Esophagus muscularis mucosa (tissue), 4 donors: ENCODE measurements around the gene LDAF1. TPM values are rescaled to one million over a fixed set of nuclear protein-coding genes. Genes with fewer than 3 reads are reported as not detected.

Experiments
- DNase-seq: peaks from one replicate; pipeline ENCODE4 v3.0.0-alpha.2; 2017; ENCODE audit errors: extremely low spot score
- H3K27ac ChIP-seq, 4 donors: fragments of 200-600 bp; sonication (generic); replicated peaks in 1 of 4; 1 replicate in 3 of 4; 2 replicates in 1 of 4; pipeline ENCODE4 v1.5.1; 2016 to 2019; ENCODE audit warnings: mild to moderate bottlenecking in 1 of 4
- H3K27me3 ChIP-seq, 4 donors: fragments of 200-600 bp; sonication (generic); one replicate each; pipeline versions ENCODE4 v1.5.1 to v1.6.0; 2016 to 2019
- H3K36me3 ChIP-seq, 4 donors: fragments of 200-600 bp; sonication (generic); one replicate each; pipeline ENCODE4 v1.5.1; 2016 to 2019
- H3K4me1 ChIP-seq, 4 donors: fragments of 200-600 bp; sonication (generic); one replicate each; pipeline ENCODE4 v1.5.1; 2016 to 2019
- H3K4me3 ChIP-seq, 4 donors: fragments of 200-600 bp; sonication (generic); 1 replicate in 2 of 4; 2 replicates in 2 of 4; pipeline ENCODE4 v1.5.1; 2016 to 2019; ENCODE audit warnings: mild to moderate bottlenecking in 4 of 4, moderate library complexity in 1 of 4
- H3K9me3 ChIP-seq, 4 donors: fragments of 200-600 bp; sonication (generic); 1 replicate in 3 of 4; 2 replicates in 1 of 4; pipeline ENCODE4 v1.5.1; 2016 to 2019
- EP300 ChIP-seq: sonication (generic); formaldehyde crosslinking; IDR thresholded peaks from one replicate; pipeline ENCODE4 v1.6.1; 2017; ENCODE audit warnings: antibody characterized with exemption
- POLR2A ChIP-seq: fragments of 450-650 bp; IDR thresholded peaks from one replicate; pipeline ENCODE4 v1.6.1; 2017; ENCODE audit warnings: antibody characterized with exemption, moderate library complexity, mild to moderate bottlenecking, low read depth
- POLR2AphosphoS5 ChIP-seq, 2 donors: sonication (generic); formaldehyde crosslinking; IDR thresholded peaks; one replicate each; pipeline ENCODE4 v1.6.1; 2017; ENCODE audit warnings: antibody characterized with exemption in 2 of 2
- WGBS: methylation state at CpG from one replicate; pipeline ENCODE4 v1.1.5; 2018; 5-methylcytosine and 5-hydroxymethylcytosine counted together
- intact Hi-C: fragments of 100-400 bp; cut with DNase I; formaldehyde crosslinking; loops from one replicate; pipeline ENCODE4 v1.15.1; 2023
- total RNA-seq, 4 donors: library from RNA; depleted of rRNA; stranded (reverse); fragments of >200 nt; gene quantifications; one replicate each; pipeline versions ENCODE4 v1.1.0 to v1.2.1, GENCODE V29; 2016
- TF ChIP-seq, protein P1 (sequence below), 3 experiments: fragments of 200-600 bp in 2 of 3; fragments of 450-650 bp in 1 of 3; sonication (generic) in 2 of 3; IDR thresholded peaks; one replicate each; pipeline ENCODE4 v1.5.1; 2017 to 2019; ENCODE audit warnings: antibody characterized with exemption in 3 of 3, mild to moderate bottlenecking in 2 of 3, moderate library complexity in 1 of 3

The LDAF1 gene
- total RNA-seq, 4 donors from 2014 or later: 98.7 to 208 (median 141) TPM

- 83% methylated on average over 2 of the region's 2 CpGs for WGBS
- intact Hi-C loops: no loop called here
- H3K36me3 ChIP-seq: no peaks in the 10 kb centered on the region
- no peaks in the 10 kb centered on the region for H3K9me3 ChIP-seq
- H3K4me3 ChIP-seq: no peak overlapping the region
- no peak overlapping the region for H3K27ac ChIP-seq
- H3K4me1 ChIP-seq: no peaks in the 10 kb centered on the region
- TF ChIP-seq EP300: no peak
- H3K27me3 ChIP-seq: peaks cover 0 to 17% (median 0%) of the 10 kb centered on the region in 4 donors
- no peak for DNase-seq
These were observed 61.1 kb downstream of the LDAF1 start for GRCh38 chr16:21219551-21219950.

DNA sequence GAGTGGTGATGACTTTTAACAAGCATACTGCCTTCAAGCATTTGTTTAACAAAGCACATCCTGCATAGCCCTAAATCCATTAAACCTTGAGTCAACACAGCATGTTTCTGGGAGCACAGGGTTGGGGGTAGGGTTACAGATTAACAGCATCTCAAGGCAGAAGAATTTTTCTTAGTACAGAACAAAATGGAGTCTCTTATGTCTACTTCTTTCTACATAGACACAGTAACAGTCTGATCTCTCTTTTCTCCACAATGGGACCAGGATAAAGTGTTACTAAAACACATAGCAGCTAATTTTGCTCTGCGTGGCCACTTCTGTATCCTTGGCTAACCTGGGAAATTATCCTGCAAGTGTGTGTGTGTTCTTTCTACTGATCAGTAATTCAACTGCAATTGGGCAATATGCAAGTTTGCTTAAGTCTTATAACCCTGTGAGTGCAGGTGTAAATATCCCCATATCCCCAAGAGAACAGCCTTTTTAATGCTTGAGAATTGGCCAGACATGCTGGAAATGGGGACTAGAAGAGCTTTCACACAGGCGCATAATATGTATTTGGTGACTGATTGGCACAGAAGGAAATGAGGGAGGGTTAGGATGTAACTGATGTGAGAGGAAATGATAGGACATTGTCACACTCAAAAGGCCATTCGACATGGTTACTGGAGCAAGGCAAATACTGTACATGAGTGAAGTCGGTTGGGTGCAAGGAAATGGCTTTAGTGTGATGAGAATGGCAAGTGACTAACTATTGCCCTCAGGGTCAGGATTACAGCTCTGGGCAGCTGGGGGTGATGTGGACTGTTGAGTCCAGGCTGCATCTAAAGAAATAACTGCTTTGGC, 64.2 kb downstream of the LDAF1 start:
- peaks cover 0 to 14% (median 0%) of the 10 kb centered on the region in 4 donors for H3K27me3 ChIP-seq
- H3K27ac ChIP-seq: no peak overlapping the region
- intact Hi-C loops: no loop called here
- no peak for DNase-seq
- no peaks in the 10 kb centered on the region for H3K4me1 ChIP-seq
- H3K36me3 ChIP-seq: no peaks in the 10 kb centered on the region
- TF ChIP-seq EP300: no peak
- TF ChIP-seq, protein P1, sequence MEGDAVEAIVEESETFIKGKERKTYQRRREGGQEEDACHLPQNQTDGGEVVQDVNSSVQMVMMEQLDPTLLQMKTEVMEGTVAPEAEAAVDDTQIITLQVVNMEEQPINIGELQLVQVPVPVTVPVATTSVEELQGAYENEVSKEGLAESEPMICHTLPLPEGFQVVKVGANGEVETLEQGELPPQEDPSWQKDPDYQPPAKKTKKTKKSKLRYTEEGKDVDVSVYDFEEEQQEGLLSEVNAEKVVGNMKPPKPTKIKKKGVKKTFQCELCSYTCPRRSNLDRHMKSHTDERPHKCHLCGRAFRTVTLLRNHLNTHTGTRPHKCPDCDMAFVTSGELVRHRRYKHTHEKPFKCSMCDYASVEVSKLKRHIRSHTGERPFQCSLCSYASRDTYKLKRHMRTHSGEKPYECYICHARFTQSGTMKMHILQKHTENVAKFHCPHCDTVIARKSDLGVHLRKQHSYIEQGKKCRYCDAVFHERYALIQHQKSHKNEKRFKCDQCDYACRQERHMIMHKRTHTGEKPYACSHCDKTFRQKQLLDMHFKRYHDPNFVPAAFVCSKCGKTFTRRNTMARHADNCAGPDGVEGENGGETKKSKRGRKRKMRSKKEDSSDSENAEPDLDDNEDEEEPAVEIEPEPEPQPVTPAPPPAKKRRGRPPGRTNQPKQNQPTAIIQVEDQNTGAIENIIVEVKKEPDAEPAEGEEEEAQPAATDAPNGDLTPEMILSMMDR (IDR thresholded peaks at IDR 0.05): no peak
- TF ChIP-seq POLR2A: no peak
- no peaks in the 10 kb centered on the region for H3K9me3 ChIP-seq
- 67% methylated on average over 4 of the region's 4 CpGs for WGBS
- no peak overlapping the region for H3K4me3 ChIP-seq

DNA sequence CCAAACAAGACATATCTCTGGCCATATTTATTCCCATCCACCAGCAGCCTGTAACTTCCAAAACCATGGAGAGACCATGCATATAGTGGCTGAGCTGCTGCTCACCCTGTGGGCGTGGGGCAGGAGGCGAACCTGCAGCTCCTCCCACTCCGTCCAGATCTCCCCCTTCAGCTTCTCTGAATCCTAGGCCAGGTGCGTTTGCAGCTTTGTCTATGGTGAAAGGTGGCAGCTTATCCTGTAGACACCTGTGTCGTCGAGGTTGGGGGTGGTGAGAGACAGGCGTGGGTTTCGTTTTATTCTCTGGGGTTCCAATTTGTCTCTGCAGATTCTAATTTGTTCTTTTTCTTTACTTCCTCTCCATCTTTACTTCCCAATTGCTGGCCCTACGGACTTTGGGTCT, 65.3 kb downstream of the LDAF1 start:
- no peak for DNase-seq
- Histone ChIP-seq H3K9me3 (no peaks in the 10 kb centered on the region), H3K27me3 (peaks cover 0 to 8% (median 0%) of the 10 kb centered on the region in 4 donors), H3K4me3 (no peak overlapping the region), H3K27ac (no peak overlapping the region), H3K36me3 (no peaks in the 10 kb centered on the region), H3K4me1 (no peaks in the 10 kb centered on the region)
- intact Hi-C loops: no loop called here
- TF ChIP-seq POLR2A (no peak), POLR2AphosphoS5 (IDR thresholded peaks at IDR 0.05) (no peak), EP300 (no peak)
- TF ChIP-seq, protein P1 (IDR thresholded peaks at IDR 0.05): no peak
- WGBS: 74% methylated on average over 9 of the region's 9 CpGs

DNA sequence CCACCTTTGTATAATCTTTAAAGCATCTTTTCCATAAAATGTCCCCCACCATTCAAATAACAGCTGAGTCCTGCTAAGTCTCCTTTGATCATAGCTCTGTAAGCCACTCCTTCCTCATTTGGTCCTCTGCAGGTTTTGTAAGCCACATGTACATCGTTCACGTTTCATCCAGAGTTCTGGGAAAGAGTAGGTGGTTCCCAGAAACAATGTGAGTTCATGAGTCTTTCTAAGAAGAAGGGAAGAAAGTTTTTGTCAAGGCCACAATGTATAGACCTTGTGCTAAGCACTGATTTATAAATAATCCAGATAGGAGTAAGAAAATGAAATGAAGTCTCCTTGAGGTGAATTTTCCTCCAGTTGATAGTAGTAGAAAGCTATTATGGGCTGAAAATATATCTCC, 66.3 kb downstream of the LDAF1 start:
- intact Hi-C loops: no loop called here
- WGBS: 68% methylated on average over 2 of the region's 2 CpGs

DNA sequence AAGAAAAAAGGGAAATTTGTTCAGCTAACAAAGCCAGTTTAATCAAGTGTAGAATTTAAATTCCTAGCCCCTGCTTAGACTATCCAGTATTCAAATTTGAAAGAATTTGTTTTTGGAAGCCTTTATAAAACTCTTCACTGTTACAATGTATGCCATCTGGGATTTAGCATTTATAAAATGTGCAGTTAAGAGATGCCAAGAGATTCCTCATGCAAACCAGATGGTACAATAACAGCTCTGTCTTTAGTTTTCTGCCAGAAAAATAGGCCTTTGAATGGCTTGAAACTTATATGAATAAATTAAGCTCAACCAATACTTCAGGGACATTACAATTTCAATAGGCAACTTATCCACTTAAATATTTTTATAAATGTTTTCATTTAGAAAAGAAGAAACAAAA, 68.3 kb downstream of the LDAF1 start:
- intact Hi-C loops: no loop called here
- H3K9me3 ChIP-seq: no peaks in the 10 kb centered on the region
- no peak for DNase-seq
- H3K36me3 ChIP-seq: no peaks in the 10 kb centered on the region
- no peak for TF ChIP-seq POLR2A
- TF ChIP-seq EP300: no peak
- TF ChIP-seq, protein P1 (IDR thresholded peaks at IDR 0.05): no peak
- no peak for TF ChIP-seq POLR2AphosphoS5 (IDR thresholded peaks at IDR 0.05)
- no peaks in the 10 kb centered on the region for H3K4me1 ChIP-seq
- H3K4me3 ChIP-seq: no peak overlapping the region
- peaks cover 0 to 16% (median 0%) of the 10 kb centered on the region in 4 donors for H3K27me3 ChIP-seq
- no peak overlapping the region for H3K27ac ChIP-seq

More for the DNA sequence above, 66.3 kb downstream of the LDAF1 start:
- no peaks in the 10 kb centered on the region for H3K36me3 ChIP-seq
- H3K27me3 ChIP-seq: peaks cover 0 to 6% (median 0%) of the 10 kb centered on the region in 4 donors
- no peak overlapping the region for H3K27ac ChIP-seq
- TF ChIP-seq POLR2A (no peak), POLR2AphosphoS5 (IDR thresholded peaks at IDR 0.05) (no peak), EP300 (no peak)
- TF ChIP-seq, protein P1 (IDR thresholded peaks at IDR 0.05): no peak
- no peak overlapping the region for H3K4me3 ChIP-seq
- H3K4me1 ChIP-seq: no peaks in the 10 kb centered on the region
- DNase-seq: no peak
- no peaks in the 10 kb centered on the region for H3K9me3 ChIP-seq
